NCI-H146 treated with DMSO at 0.1 percent for 48 hours (cell line): ENCODE results near the gene NSD2.

ENCODE experiments used
- DNase-seq: peaks from one replicate; lab custom pipeline; 2025; ENCODE audit not compliant: unreplicated experiment; lab: John Stamatoyannopoulos, UW

Gene NSD2

DNA sequence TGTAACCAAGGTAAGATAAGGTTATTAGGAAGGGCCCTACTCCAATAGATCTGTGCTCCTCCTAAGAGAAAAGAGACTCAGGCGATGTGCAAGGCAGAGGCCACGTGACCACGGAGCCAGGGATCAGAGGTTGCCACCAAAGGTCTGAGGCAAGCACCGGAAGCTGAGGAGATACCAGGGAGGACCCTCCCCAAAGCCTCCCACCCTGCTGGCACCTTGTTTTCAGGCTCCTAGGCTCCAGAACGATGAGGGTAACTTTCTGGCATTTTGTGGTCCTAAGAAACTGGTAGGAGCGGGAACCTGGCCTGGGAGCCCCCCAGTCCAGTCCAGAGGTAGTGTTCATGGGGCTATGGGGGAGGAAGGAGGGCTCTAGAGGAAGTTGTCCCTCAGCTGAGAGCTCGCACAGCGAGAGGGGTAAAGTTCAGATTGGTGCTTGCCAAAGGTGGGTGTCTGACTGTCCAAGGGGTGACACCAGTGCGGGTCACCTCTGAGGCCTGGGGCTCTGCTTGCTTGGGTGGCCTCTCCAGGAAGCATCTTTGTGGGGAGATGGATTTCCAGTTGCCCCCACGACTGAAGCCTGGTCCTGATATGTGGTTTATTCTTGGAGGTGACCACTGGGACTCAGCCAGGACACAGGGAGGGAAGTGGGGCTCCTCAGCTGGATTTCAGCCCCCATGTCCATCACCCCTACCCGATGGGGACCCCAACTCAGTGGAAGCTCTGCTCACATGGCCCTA, 7.7 kb upstream of the NSD2 start:
- no peak for DNase-seq

DNA sequence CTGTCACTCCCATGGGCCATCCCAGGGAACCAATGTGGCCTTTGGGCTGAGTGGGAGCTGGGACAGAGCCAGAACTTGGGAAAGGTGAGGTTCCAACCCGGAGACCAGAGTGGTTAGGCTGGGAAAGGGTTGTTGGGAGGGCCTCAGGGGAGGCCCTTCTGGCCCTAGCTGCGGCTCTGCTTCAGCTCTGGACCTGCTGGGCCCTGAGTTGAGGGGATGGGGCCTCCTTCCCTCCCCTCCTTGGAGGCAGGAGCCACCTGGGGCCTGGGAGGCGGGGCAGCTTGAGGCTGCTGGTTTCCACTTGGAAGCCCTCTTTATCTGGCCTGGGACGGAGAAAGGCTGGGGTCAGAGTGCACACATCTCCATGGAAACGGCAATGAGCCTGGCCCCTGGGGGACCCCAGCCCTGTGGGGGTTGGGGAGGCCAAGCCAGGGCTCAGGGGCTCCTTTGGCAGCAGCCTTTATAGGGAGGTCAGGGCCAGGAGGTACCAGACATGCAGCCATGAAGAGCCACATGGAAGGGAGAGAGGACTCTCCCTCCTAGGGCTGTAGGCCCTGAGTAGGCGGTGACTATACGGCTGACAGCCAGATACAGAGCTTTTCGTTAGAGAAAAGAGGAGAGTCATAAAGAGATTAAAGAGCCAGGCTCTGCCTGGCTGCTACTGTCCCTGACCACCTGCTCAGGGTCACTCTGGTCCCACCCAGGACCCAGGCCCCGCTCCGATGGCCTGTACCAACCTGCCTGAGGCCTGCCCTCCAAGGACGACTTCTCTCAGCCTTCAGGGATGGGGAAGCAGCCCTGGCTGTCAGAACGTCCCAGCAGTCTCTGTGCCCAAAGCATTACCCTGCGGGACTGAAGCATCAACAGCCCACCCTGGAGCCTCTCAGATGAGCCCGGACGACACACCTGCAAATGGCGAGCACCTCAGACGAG, 6.9 kb upstream of the NSD2 start:
- DNase-seq, result no peak

DNA sequence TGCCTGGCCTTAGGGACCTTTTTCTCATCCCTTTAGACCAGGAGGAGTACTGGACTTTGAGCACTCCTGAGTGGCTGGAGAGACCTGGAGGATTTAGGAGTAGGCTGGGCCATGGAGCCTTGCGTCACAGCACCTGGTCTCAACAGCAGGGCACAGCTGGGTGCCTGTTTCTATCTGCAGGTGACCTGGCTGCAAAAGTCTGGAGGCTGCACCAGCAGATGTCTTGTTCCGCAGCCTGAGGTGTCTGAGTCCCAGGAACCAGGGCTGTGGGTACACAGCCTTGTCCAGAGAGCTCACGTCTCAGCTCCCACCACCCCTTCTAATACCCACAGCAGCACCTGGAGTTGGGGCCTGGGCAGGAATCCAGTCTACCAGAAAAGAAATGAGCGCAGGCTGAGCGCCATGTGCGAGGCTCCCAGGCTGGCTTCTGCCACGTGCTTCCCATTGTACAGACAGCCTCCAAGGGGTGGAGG, 5.0 kb upstream of the NSD2 start:
- peak; percentile 86 for DNase-seq

DNA sequence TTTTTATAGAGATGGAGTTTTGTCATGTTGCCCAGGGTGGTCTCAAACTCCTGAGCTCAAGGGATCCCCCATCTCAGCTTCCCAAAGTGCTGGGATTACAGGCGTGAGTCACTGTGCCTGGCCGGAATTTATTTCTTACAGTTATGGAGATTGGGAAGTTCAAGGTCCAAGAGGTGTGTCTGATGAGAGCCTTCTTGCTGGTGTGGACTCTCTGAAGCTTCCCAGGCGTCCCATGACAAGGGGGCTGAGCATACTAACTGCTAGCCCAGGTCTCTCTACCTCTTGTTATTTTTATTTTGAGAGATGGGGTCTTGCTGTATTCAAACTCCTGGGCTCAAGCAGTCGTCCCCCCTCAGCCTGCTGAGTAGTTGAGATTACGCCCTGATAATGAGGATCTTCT, 2.9 kb upstream of the NSD2 start:
- no peak for DNase-seq

DNA sequence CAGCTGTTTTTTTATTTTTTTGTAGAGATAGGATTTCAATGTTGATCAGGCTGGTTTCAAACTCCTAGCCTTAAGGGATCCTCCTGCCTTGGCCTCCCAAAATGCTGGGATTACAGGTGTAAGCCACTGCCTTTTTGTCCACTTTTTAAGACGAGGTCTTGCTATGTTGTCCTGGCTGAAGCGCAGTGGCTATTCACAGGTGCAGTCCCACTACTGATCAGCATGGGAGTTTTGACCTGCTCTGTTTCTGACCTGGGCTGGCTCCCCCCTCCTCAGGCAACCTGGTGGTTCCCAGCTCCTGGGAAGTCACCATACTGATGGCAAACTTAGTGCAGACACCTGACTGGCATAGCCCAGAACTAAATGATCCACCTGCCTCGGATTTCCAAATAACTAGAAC, 2.3 kb upstream of the NSD2 start:
- no peak for DNase-seq

DNA sequence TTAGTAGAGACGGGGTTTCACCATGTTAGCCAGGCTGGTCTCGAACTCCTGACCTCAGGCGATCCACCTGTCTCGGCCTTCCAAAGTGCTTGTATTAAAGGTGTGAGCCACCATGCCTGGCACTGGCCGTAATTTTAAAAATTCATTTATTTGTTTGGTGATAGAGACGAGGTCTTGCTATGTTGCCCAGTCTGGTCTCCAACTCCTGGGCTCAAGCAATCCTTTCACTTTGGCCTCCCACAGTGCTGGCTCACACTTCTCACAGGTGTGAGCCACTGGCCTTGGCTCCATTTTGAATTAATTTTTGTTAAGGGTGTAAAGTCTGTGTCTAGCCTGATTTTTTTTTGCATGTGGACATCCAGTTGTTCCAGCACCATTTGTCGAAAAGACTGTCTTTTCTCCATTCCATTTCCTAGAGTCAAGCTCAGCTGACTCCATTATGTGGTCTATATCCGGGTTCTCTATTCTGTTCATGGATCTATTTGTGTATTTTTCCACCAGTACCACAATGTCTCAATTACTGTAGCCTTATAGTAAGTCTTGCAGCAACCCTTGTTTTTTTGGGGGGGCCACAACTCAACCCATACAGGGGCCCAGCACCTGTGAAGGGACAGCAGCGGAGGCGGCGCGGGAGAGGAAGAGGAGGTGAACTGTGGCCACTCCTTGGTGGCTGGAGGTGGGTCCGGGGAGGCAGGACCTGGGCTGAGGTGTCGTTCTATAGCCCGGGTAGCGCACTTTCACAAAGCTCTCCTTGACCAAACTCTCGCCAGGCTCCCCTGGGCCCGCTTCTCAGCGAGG, 1.5 kb upstream of the NSD2 start:
- peak; percentile 32 for DNase-seq

DNA sequence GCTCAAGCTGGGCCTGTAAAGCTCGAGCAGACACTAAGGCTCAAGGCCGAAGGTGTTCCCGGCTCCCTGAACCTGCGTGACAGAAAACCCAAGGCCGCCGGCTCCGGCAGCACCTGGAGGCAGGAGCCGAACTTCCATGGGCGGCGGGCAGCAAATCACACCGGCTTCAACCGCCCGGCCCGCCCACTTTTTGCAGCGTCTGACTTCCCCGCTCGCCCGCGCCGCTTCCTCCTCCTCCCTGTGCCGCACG, 940 bp upstream of the NSD2 start:
- peak; percentile 86 for DNase-seq

DNA sequence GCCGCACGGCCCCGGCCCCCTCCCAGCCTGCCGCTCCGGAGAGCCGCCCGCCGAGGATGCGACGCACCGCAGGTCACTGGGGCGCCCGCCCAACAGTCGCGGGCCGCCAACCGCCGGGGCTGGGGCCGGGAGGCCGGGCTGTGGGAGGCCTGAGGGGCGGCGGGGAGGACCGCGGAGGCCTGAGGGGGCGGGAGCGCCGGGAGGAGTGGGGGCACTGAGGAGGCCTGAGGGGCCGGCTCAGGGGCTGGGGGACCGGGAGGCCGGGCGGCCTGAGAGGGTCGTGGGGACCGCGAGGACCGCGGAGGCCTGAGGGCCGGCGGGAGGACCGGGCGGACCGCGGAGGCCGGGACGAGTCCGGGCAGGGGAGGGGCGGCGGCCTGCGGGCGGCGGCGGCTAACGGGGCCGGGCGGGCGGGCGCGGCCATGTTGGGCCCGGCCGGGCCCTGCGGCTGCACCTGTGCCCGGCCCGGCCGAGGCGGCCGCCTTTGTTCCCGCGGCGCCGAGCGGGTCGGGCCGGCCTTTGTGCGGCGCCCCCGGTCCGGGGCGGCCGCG, 353 bp downstream of the NSD2 start:
- no peak for DNase-seq

DNA sequence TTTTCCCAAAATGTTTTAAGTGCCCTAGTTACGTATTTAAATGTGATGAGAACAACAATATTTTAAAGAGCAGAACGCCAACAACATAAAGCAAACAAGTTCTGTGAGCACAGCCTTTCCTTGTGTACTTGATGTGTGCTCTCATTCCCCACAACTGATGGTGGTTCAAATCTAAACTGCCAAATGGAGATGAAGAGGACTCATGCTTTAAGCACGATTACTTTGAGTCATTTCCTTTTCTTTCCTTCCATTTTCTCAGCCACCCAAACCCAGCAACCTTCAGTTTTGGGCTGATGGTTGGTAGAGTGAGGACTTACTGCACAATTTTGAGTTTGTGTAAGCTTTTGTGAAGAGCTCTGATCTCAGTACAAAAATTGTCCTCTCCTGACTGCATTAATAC, 1.7 kb downstream of the NSD2 start:
- DNase-seq, result no peak

DNA sequence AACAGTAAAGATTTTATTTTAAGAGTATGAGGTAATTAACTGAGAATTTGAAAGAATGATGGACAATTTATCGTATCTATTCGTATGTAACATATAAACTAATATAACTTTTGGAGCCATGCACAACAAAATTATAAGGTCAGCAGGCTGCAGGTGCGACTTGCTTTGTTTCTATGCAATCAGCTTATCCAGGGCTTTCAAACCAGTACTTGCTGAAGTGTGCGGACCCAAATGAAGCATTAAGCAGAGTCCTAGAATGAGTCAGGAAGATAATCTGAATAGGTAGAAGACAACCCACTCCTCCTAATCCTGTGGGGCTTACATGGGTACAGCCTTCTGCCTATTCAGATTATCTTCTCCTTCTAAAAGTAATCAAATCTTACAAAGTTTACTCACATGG, 2.1 kb downstream of the NSD2 start:
- no peak for DNase-seq

DNA sequence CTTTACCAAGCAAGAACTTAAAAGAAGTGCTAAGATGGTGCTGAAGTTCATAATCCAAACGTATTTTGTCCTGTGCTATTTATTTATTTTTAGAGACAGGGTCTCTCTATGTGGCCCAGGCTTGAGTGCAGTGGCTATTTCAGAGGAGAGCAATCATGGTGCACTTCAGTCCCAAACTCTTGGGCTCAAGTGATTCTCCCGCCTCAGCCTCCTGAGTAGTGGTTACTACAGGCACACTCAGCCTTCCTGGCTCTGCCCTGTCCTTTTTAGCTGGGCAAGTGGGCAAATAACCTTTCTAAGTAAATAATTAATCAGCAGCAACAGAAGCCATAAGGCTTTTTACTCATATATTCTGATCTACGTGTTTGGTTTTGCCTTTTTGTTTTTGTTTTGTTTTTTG, 2.6 kb downstream of the NSD2 start:
- no peak for DNase-seq

DNA sequence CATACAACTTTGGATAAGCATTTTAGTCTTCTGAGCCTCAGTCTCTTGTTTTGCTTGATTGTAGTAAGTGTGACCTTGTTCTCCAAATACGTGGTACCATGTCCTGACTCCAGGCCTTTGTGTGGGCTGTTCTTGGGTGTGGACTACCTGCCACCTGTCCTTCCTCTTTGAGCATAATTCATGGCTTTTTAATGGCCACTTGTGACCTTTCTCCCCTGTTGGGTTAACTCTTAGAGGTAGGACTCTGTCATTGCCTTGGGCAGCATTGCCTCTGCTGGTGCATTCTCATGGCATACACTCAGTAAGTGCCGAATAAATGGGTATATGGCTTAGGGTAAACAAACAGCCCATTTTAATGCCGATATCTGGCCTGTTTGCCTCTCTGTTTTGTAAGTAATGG, 3.0 kb downstream of the NSD2 start:
- DNase-seq, result no peak

DNA sequence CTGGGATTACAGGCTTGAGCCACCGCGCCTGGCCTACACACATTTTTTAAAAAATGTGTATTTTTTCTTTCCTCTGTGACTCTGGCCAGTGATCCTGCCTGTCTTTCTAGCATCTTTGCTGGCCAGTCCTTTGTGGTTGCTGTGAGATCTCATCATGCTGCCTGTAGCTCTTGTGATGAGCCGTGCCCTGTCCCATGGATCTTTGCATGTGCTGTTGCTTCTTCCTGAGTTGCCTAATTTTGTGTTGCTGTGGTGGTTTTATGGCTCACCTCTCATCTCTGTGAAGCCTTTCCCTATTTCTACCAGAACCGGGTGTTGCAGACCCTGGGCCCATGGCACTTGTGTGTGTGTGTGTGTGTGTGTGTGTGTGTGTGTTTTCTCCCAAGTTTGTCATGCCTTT, 8.3 kb downstream of the NSD2 start:
- DNase-seq, result no peak

DNA sequence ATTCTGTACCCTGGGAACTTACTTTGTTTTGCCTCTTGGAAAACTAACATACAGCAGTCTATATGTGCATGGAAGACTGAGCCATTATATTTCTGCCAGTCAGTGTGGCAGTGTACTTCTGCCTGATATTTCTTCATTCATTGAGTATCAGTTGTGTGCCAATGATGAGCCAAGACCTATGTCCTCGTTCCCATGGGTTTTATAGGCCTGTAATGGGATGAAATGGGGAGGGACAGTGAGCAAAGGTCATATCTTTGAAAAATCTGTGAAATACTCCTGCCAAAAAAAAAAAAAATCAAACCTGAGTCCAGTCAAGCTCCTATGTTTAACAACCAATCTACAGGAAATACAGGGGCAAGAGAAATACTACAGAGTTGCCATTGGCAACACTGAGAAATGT, 9.1 kb downstream of the NSD2 start:
- DNase-seq, result no peak

DNA sequence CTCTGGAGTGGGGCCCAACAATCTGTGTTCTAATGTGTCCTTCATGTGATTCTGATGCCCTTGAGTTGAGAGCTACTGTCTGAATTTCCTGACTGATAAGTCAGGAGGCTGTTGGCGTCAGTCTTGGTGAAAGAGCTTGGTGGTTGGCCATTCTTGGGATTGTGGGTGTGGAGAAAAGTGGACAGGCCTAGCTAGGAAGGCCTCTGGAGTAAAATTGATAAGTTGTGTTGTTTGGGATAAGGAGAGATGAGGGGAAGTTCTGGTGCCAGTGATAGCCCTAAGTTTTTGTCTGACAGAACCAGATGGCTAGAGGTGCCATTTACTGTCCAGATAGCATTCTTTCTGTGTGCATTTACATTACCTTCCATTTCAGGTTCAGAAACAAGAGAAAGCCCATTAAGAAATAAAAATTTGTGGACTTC, 11.7 kb downstream of the NSD2 start:
- DNase-seq, result no peak

DNA sequence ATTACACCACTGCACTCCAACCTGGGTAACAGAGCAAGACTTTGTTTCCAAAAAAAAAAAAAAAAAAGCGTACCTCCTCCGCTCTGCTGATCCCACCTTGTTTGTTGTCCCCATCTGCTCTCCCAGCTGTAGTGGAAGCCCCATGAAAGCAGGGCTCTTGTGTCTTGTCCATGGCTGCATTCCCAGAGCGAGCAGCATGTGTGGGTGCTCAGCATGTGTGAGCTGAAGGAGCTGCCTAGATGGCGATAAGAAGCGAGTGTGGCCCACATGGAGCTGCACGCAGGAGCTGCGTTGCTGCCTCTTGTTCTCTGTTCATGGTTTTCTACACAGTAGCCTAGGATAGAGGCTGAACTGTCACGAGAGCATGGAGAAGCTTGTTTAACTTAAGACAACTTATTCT, 12.4 kb downstream of the NSD2 start:
- no peak for DNase-seq

DNA sequence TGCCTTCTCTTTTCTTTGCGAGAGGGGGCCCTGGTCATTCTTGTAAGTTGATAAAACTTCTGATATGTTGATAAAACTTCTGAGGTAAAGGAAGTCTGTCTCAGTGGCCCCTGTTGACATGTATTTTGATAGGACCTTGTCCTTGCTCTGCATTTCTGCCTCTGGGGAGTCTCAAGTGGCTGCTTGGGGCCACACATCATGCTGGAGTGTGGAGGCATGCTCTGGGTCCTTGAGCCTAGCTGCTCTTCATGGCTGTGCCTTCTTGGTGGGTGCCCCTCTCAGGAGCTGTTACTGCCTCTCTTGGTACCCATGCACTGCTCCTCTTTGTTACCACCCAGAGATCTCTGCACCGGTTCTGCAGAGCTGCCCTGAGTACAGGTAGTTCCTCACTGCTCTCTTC, 14.2 kb downstream of the NSD2 start:
- no peak for DNase-seq

DNA sequence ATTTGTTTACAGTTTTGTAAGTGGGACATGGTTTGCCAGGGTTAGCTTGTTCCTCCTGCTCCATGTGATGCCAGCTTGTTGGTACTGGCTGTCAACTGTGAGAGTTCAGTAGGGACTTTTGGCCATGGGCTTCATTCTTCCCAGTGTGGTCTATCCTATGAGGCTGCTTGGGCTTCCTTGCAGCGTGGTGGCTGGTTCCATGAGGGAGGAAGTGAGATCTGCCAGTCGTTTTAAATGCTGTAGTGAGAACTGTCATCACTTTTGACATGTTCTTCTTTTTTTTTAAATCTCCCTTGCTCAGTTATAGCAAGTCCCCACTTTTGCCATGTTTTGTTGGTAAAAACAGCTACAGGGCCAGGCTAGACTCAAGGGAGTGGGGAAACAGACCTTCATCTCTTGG, 15.9 kb downstream of the NSD2 start:
- DNase-seq, result no peak

DNA sequence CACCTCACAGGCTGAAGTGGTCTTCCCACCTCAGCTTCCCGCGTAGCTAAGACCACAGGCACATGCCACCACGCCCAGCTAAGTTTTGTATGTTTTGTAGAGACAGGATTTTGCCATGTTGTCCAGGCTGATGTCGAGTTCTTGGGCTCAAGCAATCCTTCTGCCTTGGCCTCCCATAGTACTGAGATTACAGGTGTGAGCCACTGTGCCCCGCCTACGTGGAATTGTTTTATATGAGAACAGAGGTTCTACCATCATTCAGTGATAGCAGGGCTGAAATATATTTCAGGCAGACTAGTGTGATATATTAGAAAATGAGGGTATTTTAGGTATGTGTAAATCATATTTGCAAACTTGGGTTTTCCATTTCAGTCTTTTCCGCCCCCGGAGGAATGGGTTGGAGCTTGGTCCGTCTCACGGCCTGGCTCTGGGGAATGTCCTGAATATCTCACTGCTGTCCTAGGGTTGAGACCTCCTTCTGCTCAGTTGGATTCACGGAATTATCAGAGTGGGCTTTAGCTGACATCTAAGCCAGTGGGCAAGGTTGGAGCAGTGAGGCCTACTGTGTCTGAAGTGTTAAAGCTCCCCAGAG, 19.9 kb downstream of the NSD2 start:
- no peak for DNase-seq

DNA sequence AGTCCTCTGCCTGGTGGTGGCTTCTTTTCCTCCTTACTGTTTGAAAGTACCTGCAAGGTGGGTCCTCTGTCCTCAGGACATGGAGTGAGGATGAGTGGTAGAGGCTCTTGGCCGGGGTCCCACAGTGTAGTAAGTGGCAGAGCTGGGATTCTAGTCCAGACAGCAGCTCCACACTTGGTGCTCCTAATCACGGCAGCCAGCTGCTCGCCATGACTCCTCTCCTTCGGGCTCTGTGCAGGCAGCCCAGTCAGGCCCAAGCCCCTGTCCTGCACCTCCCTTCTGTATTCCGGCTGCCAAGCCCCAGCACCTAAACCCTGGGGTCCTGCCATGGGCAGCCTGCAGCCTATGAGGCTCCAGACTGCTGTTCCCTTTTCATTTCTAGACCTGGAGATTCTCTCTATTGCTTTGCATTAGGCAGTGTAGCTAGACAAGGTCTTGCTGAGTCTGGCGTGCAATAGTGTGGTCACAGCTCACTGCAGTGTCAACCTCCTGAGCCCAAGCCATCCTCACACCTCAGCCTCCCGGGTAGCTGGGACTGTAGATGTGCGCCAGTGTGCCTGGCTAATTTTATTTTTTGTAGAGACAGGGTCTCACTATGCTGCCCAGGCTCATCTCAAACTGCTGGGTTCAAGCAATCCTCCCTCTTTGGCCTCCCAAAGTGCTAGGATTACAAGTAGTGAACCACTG, 24.9 kb downstream of the NSD2 start:
- DNase-seq, result no peak

DNA sequence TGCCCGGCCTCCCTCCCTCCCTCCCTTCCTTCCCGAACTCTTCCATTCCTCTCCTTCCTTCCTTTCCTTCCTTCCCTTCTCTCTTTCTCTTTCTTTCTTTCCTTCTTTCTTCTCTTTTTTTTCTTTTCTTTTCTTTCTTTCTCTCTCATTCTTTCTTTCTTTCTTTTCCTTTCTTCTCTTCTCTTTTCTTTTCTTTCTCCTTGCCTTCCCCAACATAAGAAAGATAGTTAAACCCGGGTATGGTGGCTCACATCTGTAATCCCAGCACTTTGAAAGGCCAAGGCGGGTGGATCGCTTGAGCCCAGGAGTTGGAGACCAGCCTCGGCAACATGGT, 25.4 kb downstream of the NSD2 start:
- no peak for DNase-seq
